Parathyroid adenoma (tissue), 2 donors: ENCODE data around the gene OSBPL3.

Experiments used
- H2AFZ ChIP-seq: fragments of 300-600 bp; sonication (generic); one replicate; pipeline ENCODE4 v1.7.0; 2017; ENCODE audit warnings: antibody characterized with exemption, mild to moderate bottlenecking
- H3K27ac ChIP-seq: fragments of 300-600 bp; sonication (generic); one replicate; pipeline ENCODE4 v1.7.0; 2017
- H3K27me3 ChIP-seq: fragments of 300-600 bp; sonication (generic); one replicate; pipeline ENCODE4 v1.7.0; 2017; ENCODE audit warnings: low read length; ENCODE audit not compliant: control insufficient read depth, insufficient read depth
- H3K36me3 ChIP-seq: fragments of 300-600 bp; sonication (generic); one replicate; pipeline ENCODE4 v1.7.0; 2017; ENCODE audit warnings: low read length; ENCODE audit not compliant: control insufficient read depth, insufficient read depth
- H3K4me1 ChIP-seq: fragments of 300-600 bp; sonication (generic); one replicate; pipeline ENCODE4 v1.7.0; 2017; ENCODE audit warnings: control low read depth
- H3K4me2 ChIP-seq: fragments of 300-600 bp; sonication (generic); one replicate; pipeline ENCODE4 v1.7.0; 2017; ENCODE audit warnings: low read length
- H3K4me3 ChIP-seq: fragments of 300-600 bp; sonication (generic); one replicate; pipeline ENCODE4 v1.7.0; 2017; ENCODE audit warnings: low read depth, low read length
- H3K79me2 ChIP-seq: fragments of 300-600 bp; sonication (generic); one replicate; pipeline ENCODE4 v1.7.0; 2017; ENCODE audit warnings: control low read depth
- H3K9ac ChIP-seq: fragments of 300-600 bp; sonication (generic); one replicate; pipeline ENCODE4 v1.7.0; 2017; ENCODE audit warnings: mild to moderate bottlenecking
- H3K9me3 ChIP-seq: fragments of 300-600 bp; sonication (generic); one replicate; pipeline ENCODE4 v1.7.0; 2017; ENCODE audit warnings: low read length; ENCODE audit not compliant: control insufficient read depth
- CTCF ChIP-seq: fragments of 300-600 bp; sonication (generic); IDR thresholded peaks from one replicate; pipeline ENCODE4 v1.7.0; 2017; ENCODE audit warnings: antibody characterized with exemption, mild to moderate bottlenecking
- donor health status: primary hyperparathyroidism.

Gene OSBPL3

DNA sequence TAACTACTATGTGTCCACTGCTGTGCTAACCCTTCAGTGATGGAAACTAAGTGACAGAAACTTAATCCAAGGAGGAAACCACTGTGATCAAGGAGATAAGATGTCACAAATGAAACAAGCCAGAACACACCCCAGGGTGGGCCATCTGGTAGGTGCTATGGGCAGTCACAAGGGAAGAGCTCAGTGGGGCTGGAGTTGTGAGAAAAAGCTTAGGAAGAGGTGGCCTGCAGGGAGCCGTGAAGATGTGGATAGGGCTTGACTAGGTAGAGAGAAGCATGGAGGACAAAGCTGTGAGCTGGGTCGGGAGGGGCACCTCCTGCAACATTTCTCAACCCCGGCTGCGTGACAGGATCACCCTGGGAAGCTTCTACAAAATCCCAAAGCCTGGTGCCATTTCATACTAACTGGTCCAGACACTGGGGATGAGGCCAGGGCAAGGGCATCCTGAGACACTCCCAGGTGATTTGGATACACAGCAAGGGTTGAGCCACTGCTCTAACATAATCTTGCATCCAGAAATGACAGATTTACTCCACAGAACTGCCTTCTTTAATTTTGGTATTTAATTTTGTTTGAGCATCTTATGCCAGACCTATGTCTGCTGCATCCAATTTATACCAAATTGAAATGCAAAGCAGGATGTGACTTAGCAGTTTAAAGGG, 69.3 kb downstream of the OSBPL3 start:
- H2AFZ ChIP-seq = no peak overlapping the region
- no peak overlapping the region for H3K9ac ChIP-seq
- peaks cover 14% of the 10 kb centered on the region for H3K4me1 ChIP-seq
- H3K4me3 ChIP-seq = no peak overlapping the region
- H3K79me2 ChIP-seq = peaks cover 10% of the 10 kb centered on the region
- TF ChIP-seq CTCF = no peak
- no peak overlapping the region for H3K4me2 ChIP-seq
- no peaks in the 10 kb centered on the region for H3K27me3 ChIP-seq
- no peaks in the 10 kb centered on the region for H3K9me3 ChIP-seq
- no peak overlapping the region for H3K27ac ChIP-seq
- no peaks in the 10 kb centered on the region for H3K36me3 ChIP-seq

DNA sequence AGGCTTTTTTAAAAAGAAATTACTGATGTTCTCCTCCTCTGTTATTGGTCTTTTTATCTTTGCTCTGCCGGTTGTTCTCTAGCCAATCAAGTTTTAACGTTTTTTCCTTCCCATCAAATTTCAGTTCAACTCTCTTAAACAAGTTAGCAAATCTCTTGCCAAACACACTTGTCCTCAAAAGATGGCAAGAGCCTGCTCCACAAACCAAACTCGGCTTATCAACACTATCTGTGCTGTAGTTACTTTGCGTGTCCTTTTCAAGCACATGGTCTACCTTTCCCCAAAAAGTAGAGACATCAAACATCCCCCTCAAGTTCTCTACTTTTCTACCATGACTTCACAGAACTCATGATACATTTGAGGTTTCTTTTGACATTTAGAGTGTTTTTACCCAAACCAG, 71.3 kb downstream of the OSBPL3 start:
- no peaks in the 10 kb centered on the region for H3K27me3 ChIP-seq
- no peak overlapping the region for H3K9ac ChIP-seq
- peaks cover 14% of the 10 kb centered on the region for H3K4me1 ChIP-seq
- no peaks in the 10 kb centered on the region for H3K36me3 ChIP-seq
- H3K9me3 ChIP-seq = no peaks in the 10 kb centered on the region
- H3K4me3 ChIP-seq = no peak overlapping the region
- H3K27ac ChIP-seq = no peak overlapping the region
- no peak overlapping the region for H3K4me2 ChIP-seq
- TF ChIP-seq CTCF = no peak
- no peak overlapping the region for H2AFZ ChIP-seq
- H3K79me2 ChIP-seq = peaks cover 4% of the 10 kb centered on the region

- no peak overlapping the region for H3K27ac ChIP-seq
- H3K9me3 ChIP-seq = no peaks in the 10 kb centered on the region
- peaks cover 14% of the 10 kb centered on the region for H3K4me1 ChIP-seq
- H2AFZ ChIP-seq = no peak overlapping the region
- H3K27me3 ChIP-seq = no peaks in the 10 kb centered on the region
- H3K4me2 ChIP-seq = no peak overlapping the region
- H3K36me3 ChIP-seq = no peaks in the 10 kb centered on the region
- peaks cover 4% of the 10 kb centered on the region for H3K79me2 ChIP-seq
- no peak overlapping the region for H3K4me3 ChIP-seq
- H3K9ac ChIP-seq = no peak overlapping the region
- no peak for TF ChIP-seq CTCF
Observed at GRCh38 chr7:24908166-24908565, 71.8 kb downstream of the OSBPL3 start.

DNA sequence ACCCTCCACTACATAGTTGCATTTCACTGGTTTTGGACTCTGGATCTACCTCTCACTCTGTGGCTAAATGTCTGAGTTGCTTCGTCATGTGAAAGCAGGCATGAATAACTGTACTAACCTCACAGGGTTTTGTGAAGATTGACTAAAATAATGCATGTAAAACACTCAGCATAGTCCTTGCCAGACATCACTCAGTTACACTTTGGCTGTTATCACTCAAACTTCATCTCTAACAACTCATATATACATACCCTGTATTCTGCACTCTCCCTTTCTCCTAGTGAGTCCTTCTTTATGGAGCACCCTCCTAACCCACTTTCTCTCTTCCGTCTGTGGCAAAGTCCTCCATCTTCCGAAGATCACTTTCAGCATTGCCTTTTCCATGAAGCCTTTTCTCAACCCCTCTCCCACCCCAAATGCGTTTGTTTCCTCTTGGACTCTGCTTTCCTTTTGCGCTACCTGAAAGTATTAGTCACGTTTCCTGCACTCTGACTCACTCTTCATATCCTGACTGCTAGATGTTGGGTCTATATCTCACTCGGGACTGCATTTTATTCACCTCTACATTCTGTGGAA, 72.6 kb downstream of the OSBPL3 start:
- no peak overlapping the region for H2AFZ ChIP-seq
- no peaks in the 10 kb centered on the region for H3K36me3 ChIP-seq
- TF ChIP-seq CTCF = no peak
- H3K27me3 ChIP-seq = no peaks in the 10 kb centered on the region
- H3K4me2 ChIP-seq = no peak overlapping the region
- no peaks in the 10 kb centered on the region for H3K9me3 ChIP-seq
- no peak overlapping the region for H3K9ac ChIP-seq
- no peak overlapping the region for H3K27ac ChIP-seq
- H3K4me3 ChIP-seq = no peak overlapping the region
- peaks cover 9% of the 10 kb centered on the region for H3K79me2 ChIP-seq
- H3K4me1 ChIP-seq = peaks cover 14% of the 10 kb centered on the region
